D721Med (cell line): ENCODE results near the gene ZNF431.
"Not testable (repeated sequence)": the region's sequence is repeated elsewhere in the genome, so short reads cannot be mapped to it uniquely, and the experiment has no call there.

Source experiments
- DNase-seq: peaks from one replicate; pipeline ENCODE4 v3.0.0; 2011; ENCODE audit warnings: low spot score; ENCODE audit not compliant: insufficient read length
- FAIRE-seq: peaks from 2 replicates; lab custom pipeline; 2011; peaks lifted over from hg19 to GRCh38; lab: Jason Lieb, UNC
- TF ChIP-seq, protein P1 (sequence below): IDR thresholded peaks from 2 replicates; pipeline ENCODE4 v1.5.1; 2012; ENCODE audit warnings: mild to moderate bottlenecking, control low read depth; ENCODE audit not compliant: insufficient read depth; ENCODE audit errors: missing control alignments

Gene ZNF431

DNA sequence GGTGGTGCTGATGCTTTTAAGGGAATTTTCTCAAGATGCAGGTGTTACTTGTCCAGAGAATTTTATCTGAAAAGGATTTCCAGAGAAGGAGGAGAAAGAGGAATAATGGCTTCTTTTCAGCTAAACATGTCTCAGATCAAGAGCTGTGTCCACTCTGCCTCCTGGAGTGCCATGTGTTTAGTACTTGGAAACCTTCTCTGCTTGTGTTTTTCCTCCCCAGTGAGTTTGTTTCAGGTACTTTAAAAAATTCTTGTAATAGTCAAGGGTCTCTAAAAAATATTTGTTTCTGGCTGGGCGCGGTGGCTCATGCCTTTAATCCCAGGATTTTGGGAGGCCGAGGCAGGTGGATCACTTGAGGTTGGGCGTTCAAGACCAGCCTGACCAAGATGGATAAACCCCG, 22.7 kb downstream of the ZNF431 start:
- no peak for DNase-seq
- FAIRE-seq: no peak
- TF ChIP-seq, protein P1, sequence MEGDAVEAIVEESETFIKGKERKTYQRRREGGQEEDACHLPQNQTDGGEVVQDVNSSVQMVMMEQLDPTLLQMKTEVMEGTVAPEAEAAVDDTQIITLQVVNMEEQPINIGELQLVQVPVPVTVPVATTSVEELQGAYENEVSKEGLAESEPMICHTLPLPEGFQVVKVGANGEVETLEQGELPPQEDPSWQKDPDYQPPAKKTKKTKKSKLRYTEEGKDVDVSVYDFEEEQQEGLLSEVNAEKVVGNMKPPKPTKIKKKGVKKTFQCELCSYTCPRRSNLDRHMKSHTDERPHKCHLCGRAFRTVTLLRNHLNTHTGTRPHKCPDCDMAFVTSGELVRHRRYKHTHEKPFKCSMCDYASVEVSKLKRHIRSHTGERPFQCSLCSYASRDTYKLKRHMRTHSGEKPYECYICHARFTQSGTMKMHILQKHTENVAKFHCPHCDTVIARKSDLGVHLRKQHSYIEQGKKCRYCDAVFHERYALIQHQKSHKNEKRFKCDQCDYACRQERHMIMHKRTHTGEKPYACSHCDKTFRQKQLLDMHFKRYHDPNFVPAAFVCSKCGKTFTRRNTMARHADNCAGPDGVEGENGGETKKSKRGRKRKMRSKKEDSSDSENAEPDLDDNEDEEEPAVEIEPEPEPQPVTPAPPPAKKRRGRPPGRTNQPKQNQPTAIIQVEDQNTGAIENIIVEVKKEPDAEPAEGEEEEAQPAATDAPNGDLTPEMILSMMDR: no peak

DNA sequence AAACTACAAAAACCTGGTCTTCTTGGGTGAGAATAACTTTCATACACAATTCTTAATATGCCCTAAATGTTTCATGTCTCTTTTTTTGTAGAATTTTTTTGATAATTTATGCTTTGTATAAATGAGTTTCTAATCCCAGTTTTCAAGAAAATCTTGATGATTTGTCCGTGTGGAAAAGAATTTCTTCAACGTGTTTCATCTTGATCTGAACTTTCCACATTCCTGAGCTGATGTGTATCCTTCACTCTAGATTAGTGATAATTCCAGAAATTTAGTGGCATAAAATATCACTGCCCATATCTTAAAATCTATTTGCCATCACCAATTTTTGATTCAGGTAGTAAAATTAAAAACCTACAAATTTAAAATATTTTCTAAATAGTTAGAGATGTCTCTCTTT, 24.6 kb downstream of the ZNF431 start:
- DNase-seq (no peak), FAIRE-seq (no peak)
- TF ChIP-seq, protein P1: no peak

DNA sequence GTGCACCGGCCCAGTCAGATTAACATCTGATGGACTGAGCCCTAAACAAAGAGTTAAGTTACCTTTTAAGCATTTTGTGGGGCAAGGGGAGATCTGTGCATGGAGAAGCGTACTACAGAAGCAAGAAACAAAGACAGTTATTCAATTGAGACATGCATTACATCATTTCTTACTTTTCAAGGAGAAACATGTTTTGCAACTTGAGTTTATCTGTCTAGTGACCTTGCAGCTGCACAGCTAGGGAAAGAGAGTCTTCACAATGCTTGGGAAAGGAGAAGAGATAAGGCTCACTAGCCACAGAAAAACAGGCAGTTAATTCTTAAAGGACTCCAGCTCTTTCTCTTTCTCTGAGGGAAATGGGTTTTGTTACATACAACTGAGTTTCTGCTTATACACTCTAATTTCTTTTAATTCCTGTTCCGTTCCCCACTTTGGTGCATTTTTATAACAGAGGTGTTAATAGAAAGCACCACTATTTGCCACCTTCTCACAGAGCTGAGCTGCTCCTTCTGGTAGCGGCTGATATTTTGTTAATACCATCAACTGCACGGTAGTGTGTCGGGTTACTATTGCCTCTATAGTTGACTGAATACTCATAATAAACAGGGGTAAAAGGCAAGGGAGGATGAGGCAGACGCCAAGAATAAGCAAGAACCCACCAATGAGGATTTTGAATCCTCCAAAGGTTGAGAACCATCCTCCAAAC, 55.9 kb downstream of the ZNF431 start:
- TF ChIP-seq, protein P1: no peak
- FAIRE-seq (no peak), DNase-seq (no peak)

DNA sequence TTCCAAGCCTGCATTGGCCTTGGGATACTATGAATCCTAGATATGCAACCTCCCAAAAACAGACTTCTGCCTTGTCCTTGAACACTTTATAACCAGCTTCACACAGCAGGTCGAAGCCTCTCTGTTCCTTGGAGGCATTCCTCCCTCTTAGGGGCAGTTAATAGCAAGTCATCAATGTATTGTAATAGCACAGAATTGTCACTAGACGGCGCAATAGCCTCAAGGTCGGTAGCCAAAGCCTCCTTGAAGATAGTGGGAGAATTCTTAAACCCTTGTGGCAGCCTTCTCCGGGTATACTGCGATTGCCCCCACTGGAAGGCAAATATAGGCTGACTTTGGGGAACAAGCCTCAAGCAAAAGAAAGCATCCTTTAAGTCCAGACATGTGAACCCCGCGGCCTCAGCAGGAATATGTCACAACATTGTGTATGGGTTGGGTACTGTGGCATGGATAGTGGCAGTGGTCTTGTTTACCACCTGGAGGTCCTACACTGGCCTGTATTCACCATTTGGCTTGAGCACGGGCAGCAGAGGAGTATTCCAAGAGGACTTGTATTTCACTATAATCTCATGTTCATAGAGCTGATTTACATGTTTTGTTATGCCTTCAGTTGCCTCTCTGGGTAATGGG, 61.1 kb downstream of the ZNF431 start:
- peak; percentile 16 for DNase-seq
- TF ChIP-seq, protein P1: peak; percentile 83
- FAIRE-seq: peak; percentile 79

DNA sequence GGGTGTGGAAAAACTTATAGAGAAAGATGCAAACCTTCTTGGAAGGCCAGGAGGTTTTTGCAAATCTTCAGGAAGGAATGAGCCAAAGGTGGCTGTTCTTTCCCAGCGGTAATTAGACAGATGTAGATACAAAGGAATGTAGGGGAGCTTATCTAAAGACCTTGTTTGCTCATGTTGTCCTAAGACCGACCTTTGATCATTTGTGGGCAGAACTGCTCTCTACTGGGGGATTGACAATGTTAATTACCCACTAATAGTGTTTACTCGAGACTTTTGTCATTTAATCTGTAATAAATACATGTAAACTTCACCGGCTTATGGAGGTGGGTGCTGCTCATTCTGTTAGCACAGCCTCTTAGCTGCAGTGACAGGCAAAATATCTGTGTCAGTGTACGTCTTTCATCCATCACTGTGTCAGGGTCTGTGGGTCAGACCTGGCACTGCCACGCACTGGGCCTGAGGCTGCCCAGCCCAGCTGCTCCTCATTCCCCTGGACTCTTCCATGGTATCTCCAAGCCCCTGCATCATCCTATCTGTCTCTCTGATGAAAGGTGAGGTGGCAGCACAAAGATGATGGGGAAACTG, 68.3 kb downstream of the ZNF431 start:
- TF ChIP-seq, protein P1: no peak
- FAIRE-seq (no peak), DNase-seq (no peak)

DNA sequence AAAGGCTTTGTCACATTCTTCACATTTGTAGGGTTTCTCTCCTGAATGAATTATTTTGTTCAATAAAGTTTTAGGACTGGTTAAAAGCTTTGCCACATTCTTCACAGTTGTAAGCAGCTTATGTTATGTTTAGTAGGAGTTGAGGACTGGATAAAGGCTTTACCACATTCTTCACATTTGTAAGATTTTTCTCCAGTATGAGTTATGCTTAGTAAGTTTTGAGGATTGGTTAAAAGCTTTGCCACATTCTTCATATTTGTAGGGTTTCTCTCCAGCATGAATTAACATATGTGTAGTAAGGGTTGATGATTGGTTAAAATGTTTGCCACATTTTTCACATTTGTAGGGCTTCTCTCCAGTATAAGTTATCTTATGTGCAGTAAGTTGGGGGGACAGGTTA, 79.9 kb downstream of the ZNF431 start:
- TF ChIP-seq, protein P1: no peak
- no peak for FAIRE-seq

DNA sequence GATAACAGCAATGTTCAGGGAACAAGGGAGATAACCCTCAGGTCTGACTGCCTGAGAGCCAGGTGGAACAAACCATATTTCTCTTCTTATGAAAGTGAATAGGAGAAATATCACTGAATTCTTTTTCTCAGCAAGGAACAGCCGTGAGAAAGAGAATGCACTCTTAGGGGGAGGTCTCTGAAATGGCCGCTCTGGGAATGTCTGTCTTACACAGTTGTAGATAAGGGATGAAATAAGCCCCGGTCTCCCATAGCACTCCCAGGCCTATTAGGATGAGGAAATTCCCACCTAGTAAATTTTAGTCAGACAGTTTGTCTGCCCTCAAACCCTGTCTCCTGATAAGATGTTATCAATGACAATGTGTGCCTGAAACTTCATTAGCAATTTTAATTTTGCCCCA, 88.1 kb downstream of the ZNF431 start:
- FAIRE-seq, DNase-seq: not testable (repeated sequence)

More for the DNA sequence above, 79.9 kb downstream of the ZNF431 start:
- DNase-seq: no peak
